Endothelial cell of umbilical vein (primary cell): ENCODE data around the gene PTRHD1. TPM values are rescaled to one million over a fixed set of nuclear protein-coding genes. Genes with fewer than 3 reads are reported as not detected.

ENCODE experiments used
- BruUV-seq: library from RNA; stranded (reverse); fragments of 400-500 nt; replicated peaks from 2 replicates; lab custom pipeline; 2021; lab: Mats Ljungman, UMichigan
- CTCF ChIA-PET: fragments of 300-600, 350-600 bp; sonication (Branson Sonifier 250); formaldehyde crosslinking; loops from one replicate; lab custom pipeline; 2021; ENCODE audit warnings: antibody characterized with exemption, inconsistent platforms; lab: Charles Lee
- POLR2A ChIA-PET: fragments of 300-600, 350-600 bp; sonication (Branson Sonifier 250); formaldehyde crosslinking; loops from one replicate; lab custom pipeline; 2021; ENCODE audit warnings: antibody characterized with exemption, inconsistent platforms; lab: Charles Lee
- DNase-seq: peaks from one replicate; pipeline ENCODE4 v3.0.0-alpha.2; 2011; ENCODE audit warnings: low read depth, low spot score
- FAIRE-seq: peaks from 2 replicates; lab custom pipeline; 2011; peaks lifted over from hg19 to GRCh38; lab: Jason Lieb, UNC
- H2AFZ ChIP-seq: 2 replicates; pipeline ENCODE4 v1.6.0; 2012; ENCODE audit warnings: low read depth, low read length, control low read depth, inconsistent platforms
- H3K27ac ChIP-seq: 2 replicates; pipeline ENCODE4 v1.5.1; 2011; ENCODE audit warnings: low read depth, mild to moderate bottlenecking, control low read depth, low read length, moderate library complexity; ENCODE audit not compliant: insufficient read depth
- H3K27me3 ChIP-seq, 2 experiments: 2 replicates each; pipeline versions ENCODE4 v1.6.0 to v1.6.1; 2011; ENCODE audit warnings: low read length in 2 of 2, mixed read lengths in 1 of 2; ENCODE audit not compliant: control insufficient read depth in 2 of 2, insufficient read depth in 2 of 2
- H3K36me3 ChIP-seq, 2 experiments: 2 replicates in 1 of 2; 3 replicates in 1 of 2; pipeline ENCODE4 v1.5.1; 2011; ENCODE audit warnings: low read length in 2 of 2, mild to moderate bottlenecking in 1 of 2, moderate library complexity in 1 of 2; ENCODE audit not compliant: control insufficient read depth in 2 of 2, insufficient read depth in 2 of 2; ENCODE audit errors: extremely low read depth in 1 of 2
- H3K4me1 ChIP-seq: 3 replicates; pipeline ENCODE4 v1.5.1; 2011; ENCODE audit warnings: mild to moderate bottlenecking, low read length; ENCODE audit not compliant: control insufficient read depth, insufficient read depth; ENCODE audit errors: extremely low read depth
- H3K4me2 ChIP-seq: 2 replicates; pipeline ENCODE4 v1.6.1; 2011; ENCODE audit warnings: low read length, control low read depth, mixed read lengths; ENCODE audit not compliant: insufficient read depth
- H3K4me3 ChIP-seq, 3 experiments: fragments of 200-600 bp in 1 of 3; sonication (generic), shearing (Covaris generic) in 1 of 3; replicated peaks in 1 of 3; 2 replicates each; pipeline ENCODE4 v1.5.1; 2011 to 2016; ENCODE audit warnings: control low read depth in 3 of 3, low read length in 3 of 3, mild to moderate bottlenecking in 2 of 3, inconsistent platforms in 1 of 3, low read depth in 1 of 3, moderate library complexity in 1 of 3; ENCODE audit not compliant: insufficient read depth in 1 of 3
- H3K79me2 ChIP-seq: 2 replicates; pipeline ENCODE4 v1.6.0; 2012; ENCODE audit warnings: low read length, inconsistent platforms; ENCODE audit not compliant: control insufficient read depth, insufficient read depth
- H3K9ac ChIP-seq: replicated peaks from 2 replicates; pipeline ENCODE3; 2011; ENCODE audit warnings: low read length, control low read depth; ENCODE audit not compliant: insufficient read depth; ENCODE audit errors: extremely low read depth
- H3K9me1 ChIP-seq: replicated peaks from 3 replicates; pipeline ENCODE4 v1.6.0; 2011; ENCODE audit warnings: mild to moderate bottlenecking, low read length; ENCODE audit not compliant: control insufficient read depth, insufficient read depth; ENCODE audit errors: extremely low read depth
- H3K9me3 ChIP-seq: replicated peaks from 2 replicates; pipeline ENCODE4 v1.5.1; 2012; ENCODE audit warnings: low read length, inconsistent platforms; ENCODE audit not compliant: control insufficient read depth, insufficient read depth
- H4K20me1 ChIP-seq: replicated peaks from 2 replicates; pipeline ENCODE3; 2011; ENCODE audit warnings: mild to moderate bottlenecking, low read length; ENCODE audit not compliant: control insufficient read depth, insufficient read depth; ENCODE audit errors: extremely low read depth
- FOS ChIP-seq: IDR thresholded peaks from 2 replicates; pipeline ENCODE4 v1.6.1; 2011; ENCODE audit warnings: mild to moderate bottlenecking, low read length, moderate library complexity, borderline replicate concordance; ENCODE audit not compliant: insufficient read depth
- MYC ChIP-seq: IDR thresholded peaks from one replicate; pipeline ENCODE4 v1.6.1; 2011; ENCODE audit warnings: mild to moderate bottlenecking, low read depth, low read length
- POLR2A ChIP-seq: IDR thresholded peaks from 2 replicates; pipeline ENCODE4 v1.6.1; 2012; ENCODE audit warnings: low read depth, mild to moderate bottlenecking, control low read depth, low read length
- POLR2AphosphoS5 ChIP-seq: IDR thresholded peaks from 2 replicates; pipeline ENCODE4 v1.6.1; 2012; ENCODE audit warnings: low read depth, mild to moderate bottlenecking, control low read depth, low read length, moderate library complexity; ENCODE audit not compliant: insufficient read depth
- dilution Hi-C: fragments of 300-500 bp; cut with MboI; formaldehyde crosslinking; loops from one replicate; pipeline ENCODE4 v1.15.0; 2019; ENCODE audit warnings: low sequenced_read_pairs; ENCODE audit not compliant: extremely low pct_ligation_motif_present
- intact Hi-C: fragments of 100-400 bp; cut with micrococcal nuclease; formaldehyde crosslinking; loops from one replicate; pipeline ENCODE4 v1.10.0; 2022
- polyA plus RNA-seq, 4 experiments: library from polyadenylated mRNA; depleted of rRNA in 3 of 4; stranded (reverse) in 3 of 4; unstranded in 1 of 4; fragments of >200 nt; gene quantifications; 2 replicates each; pipeline versions ENCODE4 v1.2.1 to v1.2.3, GENCODE V29; 2011 to 2012; ENCODE audit warnings: missing spikeins in 1 of 4
- total RNA-seq: library from RNA; stranded (reverse); gene quantifications from 2 replicates; pipeline ENCODE4 v1.2.3, GENCODE V29; 2021
- TF ChIP-seq, protein P1 (sequence below): IDR thresholded peaks from 2 replicates; pipeline ENCODE4 v1.6.1; 2011; ENCODE audit not compliant: insufficient read depth, insufficient read length

Gene PTRHD1
- total and polyA plus RNA-seq, 2 donors (not counting 3 experiments of a cell fraction or from before 2014, with no cell fraction given), result 41.1 to 68.8 TPM

DNA sequence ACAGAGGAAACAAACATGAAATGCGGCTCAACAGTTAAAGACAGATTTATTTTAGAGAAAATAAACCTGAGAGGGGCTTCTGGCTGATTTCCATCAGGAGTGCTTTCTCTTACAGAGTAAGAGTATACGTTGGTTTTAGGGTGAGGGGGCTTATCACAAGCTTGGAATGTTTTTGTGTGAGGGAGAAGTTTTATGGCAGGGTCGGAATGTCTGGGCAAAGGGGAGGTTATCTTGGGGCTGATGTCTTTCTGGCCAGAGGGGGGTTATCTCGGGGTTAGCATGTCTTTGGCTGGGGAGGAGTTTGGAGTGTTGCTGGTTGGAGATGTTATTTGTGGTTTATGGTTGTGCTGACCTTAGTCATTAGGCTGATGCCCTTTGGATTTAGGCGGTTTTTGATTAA is 22.1 kb downstream of the PTRHD1 start:
- no peak for TF ChIP-seq POLR2A
- TF ChIP-seq POLR2AphosphoS5, result no peak
- ChIA-PET CTCF (no interaction called here), POLR2A (no interaction called here)
- Histone ChIP-seq H3K9me1 (no peaks in the 10 kb centered on the region), H3K27me3 (no peaks in the 10 kb centered on the region), H3K4me3 (no peak overlapping the region), H4K20me1 (no peaks in the 10 kb centered on the region), H3K9me3 (no peaks in the 10 kb centered on the region), H2AFZ (no peak overlapping the region), H3K9ac (no peak overlapping the region), H3K4me1 (no peaks in the 10 kb centered on the region), H3K4me2 (no peak overlapping the region), H3K36me3 (peaks cover 0 to 1% of the 10 kb centered on the region in 2 experiments), H3K27ac (no peak overlapping the region), H3K79me2 (no peaks in the 10 kb centered on the region)
- no TSS peak for BruUV-seq
- intact Hi-C loops, result no loop called here
- FAIRE-seq, result no peak
- dilution Hi-C loops, result no loop called here
- DNase-seq, result no peak

DNA sequence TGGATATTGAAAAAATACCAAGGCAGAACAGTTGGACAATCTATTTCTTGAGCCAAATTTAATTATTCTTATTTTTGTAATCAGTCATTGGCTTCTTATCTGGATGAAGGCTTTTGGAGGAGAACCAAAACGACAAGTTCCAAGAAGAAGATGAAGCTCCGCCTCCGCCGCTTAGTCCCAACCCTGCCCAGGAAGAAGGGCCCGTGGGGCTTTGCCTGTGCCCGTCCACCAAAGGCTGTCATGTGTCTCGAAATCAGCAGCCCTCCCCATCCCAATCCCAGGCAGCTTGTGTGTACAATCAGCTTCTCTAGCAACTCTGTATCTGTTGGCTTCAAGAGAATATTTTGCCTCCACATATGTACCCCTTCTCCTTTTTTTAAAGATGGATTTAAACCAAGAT is 24.6 kb downstream of the PTRHD1 start:
- POLR2A ChIA-PET, result no interaction called here
- Histone ChIP-seq H3K9me3 (no peaks in the 10 kb centered on the region), H4K20me1 (no peaks in the 10 kb centered on the region), H3K9ac (no peak overlapping the region), H3K79me2 (no peaks in the 10 kb centered on the region), H3K9me1 (no peaks in the 10 kb centered on the region), H3K36me3 (peaks cover 0 to 1% of the 10 kb centered on the region in 2 experiments), H3K27me3 (no peaks in the 10 kb centered on the region), H3K4me1 (no peaks in the 10 kb centered on the region), H2AFZ (no peak overlapping the region), H3K27ac (no peak overlapping the region), H3K4me2 (no peak overlapping the region), H3K4me3 (no peak overlapping the region)
- CTCF ChIA-PET, result interaction anchor here (0.7 kb wide), 1 partner anchor 8 kb away, joined by 3 read pairs; no protein-coding TSS in a partner anchor
- intact Hi-C loops (no loop called here), dilution Hi-C loops (no loop called here)
- BruUV-seq, result no TSS peak
- TF ChIP-seq MYC (no peak), FOS (no peak)
- TF ChIP-seq, protein P1, sequence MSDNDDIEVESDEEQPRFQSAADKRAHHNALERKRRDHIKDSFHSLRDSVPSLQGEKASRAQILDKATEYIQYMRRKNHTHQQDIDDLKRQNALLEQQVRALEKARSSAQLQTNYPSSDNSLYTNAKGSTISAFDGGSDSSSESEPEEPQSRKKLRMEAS, result no peak
- DNase-seq, result no peak
- no peak for FAIRE-seq
